Measurements from ENCODE around the gene PKLR.

- TF ChIP-seq CTCF (conservative IDR thresholded peaks at IDR 0.05; ENCODE audit: low read depth, low read length): no peak
- no peak for TF ChIP-seq POLR2A (IDR thresholded peaks at IDR 0.05; ENCODE audit: low read depth, low read length)
- TF ChIP-seq, protein P1, sequence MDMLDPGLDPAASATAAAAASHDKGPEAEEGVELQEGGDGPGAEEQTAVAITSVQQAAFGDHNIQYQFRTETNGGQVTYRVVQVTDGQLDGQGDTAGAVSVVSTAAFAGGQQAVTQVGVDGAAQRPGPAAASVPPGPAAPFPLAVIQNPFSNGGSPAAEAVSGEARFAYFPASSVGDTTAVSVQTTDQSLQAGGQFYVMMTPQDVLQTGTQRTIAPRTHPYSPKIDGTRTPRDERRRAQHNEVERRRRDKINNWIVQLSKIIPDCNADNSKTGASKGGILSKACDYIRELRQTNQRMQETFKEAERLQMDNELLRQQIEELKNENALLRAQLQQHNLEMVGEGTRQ (IDR thresholded peaks at IDR 0.05; ENCODE audit: low read depth, low read length): no peak
- no peak for TF ChIP-seq SMC3 (IDR thresholded peaks at IDR 0.05; ENCODE audit: low read depth, low read length)
- TF ChIP-seq MAZ (IDR thresholded peaks at IDR 0.05; ENCODE audit: borderline replicate concordance, low read depth, low read length): no peak
- TF ChIP-seq CHD1 (IDR thresholded peaks at IDR 0.05; ENCODE audit: low read depth, low read length): no peak
- no peak for TF ChIP-seq RAD21 (IDR thresholded peaks at IDR 0.05; ENCODE audit: low read length)
- TF ChIP-seq, protein P2, sequence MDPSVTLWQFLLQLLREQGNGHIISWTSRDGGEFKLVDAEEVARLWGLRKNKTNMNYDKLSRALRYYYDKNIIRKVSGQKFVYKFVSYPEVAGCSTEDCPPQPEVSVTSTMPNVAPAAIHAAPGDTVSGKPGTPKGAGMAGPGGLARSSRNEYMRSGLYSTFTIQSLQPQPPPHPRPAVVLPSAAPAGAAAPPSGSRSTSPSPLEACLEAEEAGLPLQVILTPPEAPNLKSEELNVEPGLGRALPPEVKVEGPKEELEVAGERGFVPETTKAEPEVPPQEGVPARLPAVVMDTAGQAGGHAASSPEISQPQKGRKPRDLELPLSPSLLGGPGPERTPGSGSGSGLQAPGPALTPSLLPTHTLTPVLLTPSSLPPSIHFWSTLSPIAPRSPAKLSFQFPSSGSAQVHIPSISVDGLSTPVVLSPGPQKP (IDR thresholded peaks at IDR 0.05; ENCODE audit: borderline replicate concordance, low read depth, low read length): no peak
- TF ChIP-seq MXI1 (IDR thresholded peaks at IDR 0.05; ENCODE audit: borderline replicate concordance, low read depth, low read length): no peak
- no peak for TF ChIP-seq MAFK (IDR thresholded peaks at IDR 0.05; ENCODE audit: low read depth, low read length)
These were observed 3.4 kb upstream of the PKLR start for GRCh38 chr1:155304558-155305063.
